Measurements from ENCODE around the gene ENPEP.

DNA sequence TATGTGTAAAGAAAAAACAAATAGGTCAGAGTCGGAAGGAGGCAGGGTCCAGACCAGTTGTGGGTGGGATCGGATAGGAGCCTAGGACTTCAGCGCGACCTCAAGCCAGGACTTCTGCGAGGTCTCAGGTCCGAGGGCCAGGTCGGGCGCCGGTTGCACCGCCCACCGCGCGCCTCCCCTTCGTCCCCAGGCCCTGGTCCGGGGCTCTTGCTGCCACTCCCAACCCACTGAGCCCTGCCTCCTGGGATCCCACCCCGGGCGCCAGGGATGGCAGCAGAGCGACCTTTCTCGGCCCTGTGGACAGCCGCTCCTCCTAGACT is 134.6 kb downstream of the ENPEP start:
- TF ChIP-seq, protein P1, sequence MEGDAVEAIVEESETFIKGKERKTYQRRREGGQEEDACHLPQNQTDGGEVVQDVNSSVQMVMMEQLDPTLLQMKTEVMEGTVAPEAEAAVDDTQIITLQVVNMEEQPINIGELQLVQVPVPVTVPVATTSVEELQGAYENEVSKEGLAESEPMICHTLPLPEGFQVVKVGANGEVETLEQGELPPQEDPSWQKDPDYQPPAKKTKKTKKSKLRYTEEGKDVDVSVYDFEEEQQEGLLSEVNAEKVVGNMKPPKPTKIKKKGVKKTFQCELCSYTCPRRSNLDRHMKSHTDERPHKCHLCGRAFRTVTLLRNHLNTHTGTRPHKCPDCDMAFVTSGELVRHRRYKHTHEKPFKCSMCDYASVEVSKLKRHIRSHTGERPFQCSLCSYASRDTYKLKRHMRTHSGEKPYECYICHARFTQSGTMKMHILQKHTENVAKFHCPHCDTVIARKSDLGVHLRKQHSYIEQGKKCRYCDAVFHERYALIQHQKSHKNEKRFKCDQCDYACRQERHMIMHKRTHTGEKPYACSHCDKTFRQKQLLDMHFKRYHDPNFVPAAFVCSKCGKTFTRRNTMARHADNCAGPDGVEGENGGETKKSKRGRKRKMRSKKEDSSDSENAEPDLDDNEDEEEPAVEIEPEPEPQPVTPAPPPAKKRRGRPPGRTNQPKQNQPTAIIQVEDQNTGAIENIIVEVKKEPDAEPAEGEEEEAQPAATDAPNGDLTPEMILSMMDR (IDR thresholded peaks at IDR 0.05; ENCODE audit: poor library complexity), result no peak
- TF ChIP-seq EZH2 (IDR thresholded peaks at IDR 0.05; ENCODE audit: borderline replicate concordance), result no peak

Data from hepatocyte (in vitro differentiated cells).